ENCODE results near the gene WNT9B.

Gene WNT9B

DNA sequence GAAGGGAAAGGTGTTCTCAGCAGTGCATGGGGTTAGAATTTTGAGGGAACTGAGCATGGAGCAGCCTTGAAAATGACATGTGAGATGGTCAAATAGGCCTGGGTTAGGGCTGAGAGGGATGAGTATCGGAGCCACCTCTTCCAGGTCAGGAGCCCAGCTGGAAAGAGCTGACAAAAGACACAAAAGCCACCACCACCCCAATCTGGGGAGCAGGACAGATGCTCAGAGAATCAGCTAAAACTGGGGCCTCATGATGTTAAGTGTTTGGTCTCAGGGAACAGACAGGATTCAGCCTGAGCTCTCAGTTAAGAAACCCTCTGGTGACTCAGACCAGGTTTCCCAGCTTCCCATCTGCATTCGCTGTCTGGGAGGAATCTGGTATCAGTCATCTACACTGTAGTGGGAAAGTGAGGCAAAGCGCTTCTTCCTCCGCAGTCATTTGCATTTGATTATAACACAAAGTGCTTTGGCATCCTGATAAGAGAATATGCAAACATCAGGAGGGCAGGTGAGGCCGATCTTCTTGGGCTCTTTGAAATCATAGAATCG lies 2.6 kb downstream of the WNT9B start:
- no peak overlapping the region for H3K4me3 ChIP-seq (ENCODE audit: low read depth, low read length)

DNA sequence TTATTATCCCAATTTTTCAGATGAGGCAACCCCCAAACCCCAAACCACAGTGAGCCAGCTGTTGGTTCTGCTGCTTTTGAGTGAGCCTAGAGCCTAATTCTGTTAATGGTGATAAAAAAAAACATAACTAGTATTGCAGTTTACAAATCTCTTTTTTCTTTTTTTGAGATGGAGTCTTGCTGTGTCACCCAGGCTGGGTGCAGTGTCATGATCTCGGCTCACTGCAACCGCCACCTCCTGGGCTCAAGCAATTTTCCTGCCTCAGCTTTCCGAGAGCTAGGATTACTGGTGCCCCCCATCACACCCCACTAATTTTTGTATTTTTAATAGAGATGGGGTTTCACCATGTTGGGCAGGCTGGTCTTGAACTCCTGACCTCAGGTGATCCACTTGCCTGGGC lies 3.1 kb downstream of the WNT9B start:
- no peak overlapping the region for H3K4me3 ChIP-seq (ENCODE audit: low read depth, low read length)

DNA sequence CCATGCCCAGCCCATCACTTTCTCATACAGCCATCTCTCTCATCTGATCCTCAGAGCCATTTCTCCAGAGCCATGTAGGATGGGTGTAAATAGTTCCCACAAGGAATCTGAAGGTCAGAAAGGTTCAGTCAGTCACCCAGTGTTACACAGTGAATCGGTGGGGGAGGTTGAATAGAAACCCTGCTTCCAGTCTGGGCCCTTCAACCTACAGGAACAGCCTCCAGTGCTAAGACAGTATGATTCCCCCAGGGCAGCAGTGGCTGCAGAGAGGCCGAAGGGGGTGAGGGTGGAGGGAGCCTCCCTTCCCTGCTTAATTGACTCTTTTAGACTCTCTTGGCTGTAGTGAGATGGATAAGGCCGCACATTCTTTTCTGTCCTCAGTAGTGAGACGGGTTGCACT lies 3.6 kb downstream of the WNT9B start:
- H3K4me3 ChIP-seq (ENCODE audit: low read depth, low read length), result no peak overlapping the region

DNA sequence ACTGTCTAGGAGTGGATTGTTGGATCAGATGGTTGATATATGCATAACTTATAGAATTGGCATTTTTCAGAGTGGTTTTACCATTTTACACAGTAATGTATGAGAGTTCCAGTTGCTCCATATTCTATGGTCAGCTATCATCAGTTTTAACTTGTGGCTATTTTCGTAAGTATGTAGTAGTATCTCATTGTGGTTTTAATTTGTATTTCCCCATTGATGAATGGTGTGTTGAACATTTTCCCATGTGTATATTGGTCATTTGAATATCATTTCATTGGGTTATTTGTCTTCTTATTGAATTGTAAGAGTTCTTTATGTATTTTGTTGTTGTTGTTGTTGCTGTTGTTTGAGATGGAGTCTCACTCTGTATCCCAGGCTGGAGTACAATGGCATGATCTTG lies 6.2 kb downstream of the WNT9B start:
- no peak overlapping the region for H3K4me3 ChIP-seq (ENCODE audit: low read depth, low read length)

DNA sequence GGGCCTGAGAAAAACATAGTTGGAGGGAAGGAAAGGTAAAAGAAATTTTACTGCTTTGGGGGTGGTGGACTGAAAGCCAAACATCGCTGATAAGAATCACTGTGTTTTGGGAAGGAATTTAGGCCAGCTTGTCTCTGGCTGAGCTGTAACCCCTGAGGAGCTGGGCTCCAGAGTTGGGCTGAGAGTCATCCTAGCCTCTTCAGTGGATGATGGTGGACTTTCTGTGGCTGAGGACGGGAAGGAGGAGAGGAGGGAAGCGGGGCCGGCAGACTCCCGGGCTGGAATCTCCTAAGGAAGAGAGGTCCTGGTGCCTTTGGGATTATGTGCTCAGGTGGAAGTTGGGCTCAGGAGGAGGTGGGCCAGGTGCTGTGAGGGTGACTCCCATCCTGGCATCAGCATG lies 8.6 kb downstream of the WNT9B start:
- no peak overlapping the region for H3K4me3 ChIP-seq (ENCODE audit: low read depth, low read length)

DNA sequence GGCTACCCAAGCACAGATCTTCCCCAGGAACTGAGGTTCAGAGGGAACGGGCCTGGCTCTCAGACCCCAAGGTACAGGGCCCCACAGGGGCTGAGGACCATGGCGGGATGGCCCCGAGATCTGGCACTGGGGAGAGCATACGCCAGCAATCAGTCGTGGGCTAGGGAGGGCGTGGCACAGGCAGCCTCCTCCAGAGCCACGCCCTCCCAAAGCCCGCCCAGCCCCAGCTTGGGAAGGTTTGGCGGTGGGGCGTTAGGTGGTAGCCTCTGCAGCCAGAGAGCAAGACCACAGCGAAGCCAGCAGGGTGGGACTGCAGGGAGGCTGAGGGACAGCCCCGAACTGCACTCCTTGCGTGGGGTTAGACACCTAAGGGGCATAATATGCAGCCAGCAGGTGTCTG lies 11.6 kb downstream of the WNT9B start:
- H3K4me3 ChIP-seq (ENCODE audit: low read depth, low read length), result no peak overlapping the region

DNA sequence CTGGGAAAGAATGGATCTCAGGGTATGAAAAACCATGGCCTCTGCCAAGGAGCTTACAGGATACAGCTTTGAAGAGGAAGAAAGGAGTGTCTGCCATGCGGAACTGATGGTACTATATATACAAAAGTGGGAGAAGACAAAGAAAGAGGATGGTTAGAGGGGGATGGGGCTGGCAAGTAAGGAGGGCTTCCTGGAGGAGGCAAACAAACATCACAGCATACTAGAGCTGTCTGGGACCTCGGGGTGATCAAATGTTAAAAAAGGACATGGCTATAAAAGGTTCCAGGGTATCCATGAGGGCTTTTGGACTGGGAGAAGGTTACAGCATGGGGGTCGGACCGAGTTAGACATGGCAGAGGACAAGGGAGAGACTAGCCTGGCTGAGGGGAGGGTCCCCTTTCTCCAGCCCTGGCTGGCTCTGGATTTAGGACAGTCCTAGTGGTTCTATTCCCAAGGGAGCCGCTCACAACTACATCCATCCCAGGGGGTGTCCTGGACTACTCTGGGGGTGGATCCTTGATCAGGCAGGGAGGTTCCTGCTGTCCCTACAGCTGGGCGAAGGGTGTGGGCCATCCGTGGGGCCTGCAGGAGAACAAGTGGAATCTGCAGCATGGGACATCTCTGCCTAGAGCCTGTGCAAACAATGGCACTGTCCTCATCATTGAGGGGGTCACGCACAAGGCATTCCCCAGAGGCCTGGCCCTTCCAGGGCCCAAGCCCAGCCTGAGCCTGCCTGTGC lies 12.2 kb downstream of the WNT9B start:
- H3K4me3 ChIP-seq (ENCODE audit: low read depth, low read length), result no peak overlapping the region

DNA sequence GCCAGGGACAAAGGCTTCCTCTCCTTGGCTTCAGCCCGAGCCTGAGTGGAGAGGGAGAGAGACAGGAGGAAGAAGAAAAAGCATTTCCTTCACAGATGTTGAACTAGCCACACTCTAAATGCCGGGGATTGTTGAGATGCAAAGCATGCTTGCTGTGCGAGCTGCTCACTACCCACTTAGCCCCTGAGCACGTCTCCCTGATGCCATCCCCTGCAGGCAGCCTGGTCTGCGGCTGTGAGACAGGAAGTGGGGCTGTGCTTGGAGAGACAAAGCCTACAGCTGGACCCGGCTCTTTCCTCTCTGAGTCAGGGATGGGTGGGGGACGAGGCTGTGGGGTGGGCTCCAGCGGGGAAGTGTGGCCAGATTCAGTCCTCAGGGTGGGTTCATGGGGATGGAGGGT lies 13.7 kb downstream of the WNT9B start:
- no peak overlapping the region for H3K4me3 ChIP-seq (ENCODE audit: low read depth, low read length)

DNA sequence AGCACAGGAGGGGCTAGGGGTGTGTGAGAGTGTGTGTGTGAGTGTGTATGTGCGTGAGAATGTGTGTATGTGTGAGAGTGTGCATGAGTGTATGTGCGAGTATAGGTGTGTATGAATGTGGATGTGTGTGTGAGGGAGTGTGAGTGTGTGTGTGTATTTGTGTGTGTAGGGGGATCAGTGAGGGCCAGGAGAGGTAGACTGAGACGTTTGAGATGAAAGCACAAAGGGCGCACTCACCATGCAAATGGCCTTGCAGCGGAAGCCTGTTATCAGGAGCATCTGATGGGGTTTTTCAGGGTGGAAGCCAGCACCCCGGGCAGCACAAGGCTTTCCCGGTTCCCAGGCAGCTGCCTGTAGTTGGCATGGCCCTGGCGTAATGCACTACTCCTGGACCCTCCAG lies 14.9 kb downstream of the WNT9B start:
- no peak overlapping the region for H3K4me3 ChIP-seq (ENCODE audit: low read depth, low read length)

DNA sequence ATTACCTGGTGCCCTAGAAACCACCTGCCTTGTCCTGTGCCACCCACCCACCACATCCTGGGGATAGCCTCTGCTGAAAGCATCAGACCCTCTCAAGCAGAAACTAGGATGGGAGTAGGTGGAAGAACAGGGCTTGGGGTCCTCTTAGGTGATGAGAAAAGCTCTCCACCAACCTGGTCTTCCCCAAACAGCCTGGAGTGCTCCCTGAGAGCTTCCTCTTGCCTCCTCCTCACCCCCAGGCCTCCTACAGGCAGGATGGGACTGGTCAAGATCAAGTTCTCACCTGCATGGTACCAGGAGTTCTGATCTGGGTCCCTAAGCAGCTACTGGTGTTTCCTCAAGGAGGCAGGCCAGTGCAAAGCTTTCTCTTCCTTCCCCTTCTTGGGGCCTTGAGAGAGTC lies 15.4 kb downstream of the WNT9B start:
- H3K4me3 ChIP-seq (ENCODE audit: low read depth, low read length), result no peak overlapping the region

DNA sequence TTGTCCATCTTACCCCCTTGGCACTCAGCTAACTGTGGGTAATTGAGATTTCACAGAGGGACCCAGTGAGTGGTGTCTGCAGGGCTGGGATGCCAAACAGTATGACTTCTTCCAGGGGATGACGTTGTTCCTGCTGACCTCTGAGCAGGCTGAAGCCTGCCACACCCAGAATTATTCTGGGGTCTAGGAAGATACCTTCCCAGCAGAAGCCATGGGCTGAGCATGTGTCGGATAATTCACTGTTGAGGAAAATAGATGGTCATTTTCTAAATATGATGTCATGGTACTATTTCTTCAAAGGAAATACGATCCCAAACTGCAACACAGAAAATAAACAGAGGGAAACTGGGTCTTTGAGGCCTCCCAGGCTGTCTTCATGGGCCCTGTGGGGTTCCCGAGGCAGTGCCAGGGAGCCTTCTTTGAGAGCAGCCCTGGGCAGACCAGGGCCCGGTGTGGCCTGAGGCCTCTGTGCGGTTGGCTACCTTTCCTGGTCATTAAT lies 17.4 kb downstream of the WNT9B start:
- H3K4me3 ChIP-seq (ENCODE audit: low read depth, low read length), result no peak overlapping the region

DNA sequence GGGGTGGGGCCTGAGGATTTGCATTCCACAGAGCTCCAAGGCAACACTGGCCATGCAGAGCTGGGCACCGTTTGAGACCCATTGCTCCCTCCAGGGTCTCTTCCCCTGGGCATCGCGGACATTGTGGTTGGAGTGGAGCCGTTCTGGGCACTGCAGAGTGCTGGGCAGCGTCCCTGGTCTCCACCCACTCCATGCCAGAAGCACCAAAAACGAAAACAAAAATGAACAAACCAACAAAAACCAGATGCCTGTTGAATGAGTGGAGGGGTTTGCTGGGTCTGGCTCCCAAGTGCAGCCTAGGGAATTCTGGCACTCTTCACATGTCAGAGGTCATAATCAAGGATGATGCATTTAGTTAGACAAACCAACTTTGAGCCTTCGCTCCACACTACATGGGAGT lies 17.9 kb downstream of the WNT9B start:
- no peak overlapping the region for H3K4me3 ChIP-seq (ENCODE audit: low read depth, low read length)

DNA sequence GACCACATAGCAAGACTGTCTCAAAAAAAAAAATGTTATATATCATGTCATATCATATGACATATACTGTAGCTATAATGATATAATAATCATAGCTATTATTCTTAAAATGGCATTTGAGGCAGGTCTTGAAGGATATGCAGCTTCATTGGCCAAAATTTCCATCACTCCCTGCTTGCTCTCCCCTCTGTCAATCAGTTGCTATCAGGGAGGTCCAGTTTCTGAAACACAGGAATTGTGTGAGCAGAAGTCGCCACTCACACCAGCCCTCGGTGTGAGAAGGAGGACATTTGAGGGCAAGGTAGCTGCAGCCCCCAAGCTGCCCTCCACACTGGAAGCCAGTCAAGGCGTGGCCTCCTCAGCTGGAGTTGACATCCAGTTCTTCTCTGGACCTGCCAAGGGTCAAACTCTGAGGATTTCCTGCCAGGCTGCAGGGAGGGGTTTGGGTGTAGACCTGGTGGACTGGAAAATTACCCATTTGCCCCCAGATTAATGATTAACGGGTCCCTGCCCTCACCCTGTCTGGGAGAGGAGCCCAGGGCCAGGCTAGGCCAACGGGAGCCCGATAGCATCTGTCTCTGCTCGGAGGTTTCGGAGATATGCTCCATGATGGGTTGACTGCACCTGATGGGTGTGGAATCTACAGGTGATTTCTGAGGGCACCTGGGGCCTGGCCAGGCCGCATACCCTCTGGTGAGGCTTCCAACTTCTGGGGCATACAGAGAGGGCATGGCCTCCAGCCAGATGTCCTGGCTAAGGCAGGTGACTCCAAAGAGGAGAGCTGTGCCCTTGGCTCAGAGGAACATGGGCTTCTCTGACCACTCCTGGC lies 18.8 kb downstream of the WNT9B start:
- H3K4me3 ChIP-seq (ENCODE audit: low read depth, low read length), result no peak overlapping the region

DNA sequence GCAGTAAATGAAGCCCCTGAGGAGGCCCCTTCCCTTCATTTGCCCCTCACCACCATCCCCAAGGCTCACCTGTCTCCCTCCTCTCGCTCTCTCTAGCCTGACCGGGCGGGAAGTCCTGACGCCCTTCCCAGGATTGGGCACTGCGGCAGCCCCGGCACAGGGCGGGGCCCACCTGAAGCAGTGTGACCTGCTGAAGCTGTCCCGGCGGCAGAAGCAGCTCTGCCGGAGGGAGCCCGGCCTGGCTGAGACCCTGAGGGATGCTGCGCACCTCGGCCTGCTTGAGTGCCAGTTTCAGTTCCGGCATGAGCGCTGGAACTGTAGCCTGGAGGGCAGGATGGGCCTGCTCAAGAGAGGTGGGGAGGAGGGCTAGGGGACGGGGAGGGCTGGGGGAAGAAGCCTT lies 21.0 kb downstream of the WNT9B start:
- H3K4me3 ChIP-seq (ENCODE audit: low read depth, low read length), result no peak overlapping the region

DNA sequence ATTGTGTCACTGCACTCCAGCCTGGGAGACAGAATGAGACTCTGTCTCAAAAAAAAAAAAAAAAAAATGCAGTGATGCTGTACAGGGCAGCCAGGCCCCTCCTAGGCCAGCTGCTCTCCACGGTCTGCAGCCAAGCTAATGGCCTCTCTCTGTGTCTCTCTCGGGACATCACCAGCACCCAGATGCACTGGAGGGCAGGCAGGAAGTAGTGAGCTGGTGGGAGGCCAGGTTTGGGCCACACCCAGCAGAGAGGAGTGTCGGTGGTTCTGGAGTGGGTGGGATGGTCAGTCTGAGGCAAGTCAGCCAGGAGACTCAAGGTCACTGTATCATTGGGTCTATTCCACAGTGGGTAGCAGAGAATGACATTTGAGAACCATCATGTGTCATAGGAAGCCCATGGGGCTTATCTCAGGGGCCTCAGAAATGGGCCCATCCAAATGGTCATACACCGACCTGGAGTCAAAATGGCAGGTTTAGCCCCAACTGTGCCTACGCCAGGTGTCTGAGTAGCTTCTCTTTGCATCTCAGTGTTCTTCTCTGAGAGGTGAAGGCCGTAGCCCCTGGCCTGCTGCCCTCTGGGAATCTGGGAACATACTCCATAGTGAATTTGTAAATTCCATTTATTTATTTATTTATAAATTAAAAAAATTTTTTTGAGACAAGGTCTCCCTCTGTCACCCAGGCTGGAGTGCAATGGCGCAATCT lies 22.7 kb downstream of the WNT9B start:
- no peak overlapping the region for H3K4me3 ChIP-seq (ENCODE audit: low read depth, low read length)

DNA sequence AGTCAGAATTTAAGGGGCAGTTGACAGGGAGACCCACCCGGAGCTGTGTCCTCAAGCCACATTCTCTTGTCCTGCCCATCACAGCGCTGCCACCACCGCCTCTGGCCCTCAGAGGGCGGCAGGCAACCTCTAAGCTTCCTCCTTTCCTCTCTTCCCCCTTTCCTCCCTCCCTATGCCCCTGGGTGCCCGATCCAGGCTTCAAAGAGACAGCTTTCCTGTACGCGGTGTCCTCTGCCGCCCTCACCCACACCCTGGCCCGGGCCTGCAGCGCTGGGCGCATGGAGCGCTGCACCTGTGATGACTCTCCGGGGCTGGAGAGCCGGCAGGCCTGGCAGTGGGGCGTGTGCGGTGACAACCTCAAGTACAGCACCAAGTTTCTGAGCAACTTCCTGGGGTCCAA lies 23.5 kb downstream of the WNT9B start:
- no peak overlapping the region for H3K4me3 ChIP-seq (ENCODE audit: low read depth, low read length)

DNA sequence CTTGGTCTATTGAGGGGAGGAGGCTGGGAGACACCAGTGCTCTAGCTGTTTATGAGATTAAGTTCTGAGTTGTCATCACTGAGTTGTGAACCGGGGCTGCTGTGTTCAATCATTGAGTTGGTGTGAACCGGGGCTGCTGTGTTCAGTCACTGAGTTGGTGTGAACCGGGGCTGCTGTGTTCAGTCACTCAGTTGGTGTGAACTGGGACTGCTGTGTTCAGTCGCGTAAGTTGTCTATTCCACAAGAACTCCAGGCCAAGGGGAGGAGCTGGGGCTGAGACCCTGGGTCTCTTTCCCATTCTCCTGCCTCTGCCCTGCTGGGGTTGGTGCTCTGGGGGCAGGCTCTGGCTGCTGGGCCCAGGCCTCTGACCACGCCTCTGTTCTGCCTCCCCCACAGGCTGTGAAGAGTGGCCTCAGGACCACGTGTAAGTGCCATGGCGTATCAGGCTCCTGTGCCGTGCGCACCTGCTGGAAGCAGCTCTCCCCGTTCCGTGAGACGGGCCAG lies 24.5 kb downstream of the WNT9B start:
- no peak overlapping the region for H3K4me3 ChIP-seq (ENCODE audit: low read depth, low read length)

DNA sequence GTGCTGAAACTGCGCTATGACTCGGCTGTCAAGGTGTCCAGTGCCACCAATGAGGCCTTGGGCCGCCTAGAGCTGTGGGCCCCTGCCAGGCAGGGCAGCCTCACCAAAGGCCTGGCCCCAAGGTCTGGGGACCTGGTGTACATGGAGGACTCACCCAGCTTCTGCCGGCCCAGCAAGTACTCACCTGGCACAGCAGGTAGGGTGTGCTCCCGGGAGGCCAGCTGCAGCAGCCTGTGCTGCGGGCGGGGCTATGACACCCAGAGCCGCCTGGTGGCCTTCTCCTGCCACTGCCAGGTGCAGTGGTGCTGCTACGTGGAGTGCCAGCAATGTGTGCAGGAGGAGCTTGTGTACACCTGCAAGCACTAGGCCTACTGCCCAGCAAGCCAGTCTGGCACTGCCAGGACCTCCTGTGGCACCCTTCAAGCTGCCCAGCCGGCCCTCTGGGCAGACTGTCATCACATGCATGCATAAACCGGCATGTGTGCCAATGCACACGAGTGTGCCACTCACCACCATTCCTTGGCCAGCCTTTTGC lies 25.0 kb downstream of the WNT9B start:
- no peak overlapping the region for H3K4me3 ChIP-seq (ENCODE audit: low read depth, low read length)

DNA sequence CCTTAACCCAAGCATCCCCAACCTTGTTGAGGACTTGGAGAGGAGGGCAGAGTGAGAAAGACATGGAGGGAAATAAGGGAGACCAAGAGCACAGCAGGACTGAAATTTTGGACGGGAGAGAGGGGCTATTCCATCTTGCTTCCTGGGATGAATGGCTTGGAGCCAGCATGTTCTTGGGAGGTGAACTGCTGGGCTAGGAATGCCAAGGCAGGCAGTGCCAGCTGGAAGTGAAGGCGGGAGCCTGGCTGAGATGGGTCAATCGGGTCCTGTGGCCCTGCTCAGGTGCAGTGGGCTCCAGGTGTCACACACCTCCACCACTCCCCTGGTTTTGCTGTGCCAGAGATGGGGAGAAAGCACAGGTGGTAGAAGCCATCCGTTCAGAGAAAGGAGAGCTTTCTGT lies 25.5 kb downstream of the WNT9B start:
- no peak overlapping the region for H3K4me3 ChIP-seq (ENCODE audit: low read depth, low read length)

DNA sequence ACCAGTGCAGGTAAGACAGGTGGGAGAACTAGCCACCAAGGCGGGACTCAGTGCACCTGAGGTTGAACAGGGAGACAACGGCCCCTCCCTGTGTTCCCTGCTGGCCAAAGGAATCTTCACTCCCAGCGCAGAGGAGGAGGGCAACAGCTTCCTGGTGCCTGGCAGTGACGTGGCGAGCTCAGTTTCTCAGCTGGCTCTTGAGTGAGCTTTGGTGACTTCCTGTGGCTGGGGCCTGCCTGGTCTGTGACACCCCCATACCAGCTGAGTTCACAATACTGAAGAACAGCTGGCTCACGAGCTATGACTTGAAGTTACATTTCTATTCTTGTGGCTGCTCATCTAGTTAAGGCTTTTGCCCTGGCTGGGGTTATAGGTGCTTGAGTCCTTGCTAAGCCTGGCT lies 26.1 kb downstream of the WNT9B start:
- H3K4me3 ChIP-seq (ENCODE audit: low read depth, low read length), result no peak overlapping the region

DNA sequence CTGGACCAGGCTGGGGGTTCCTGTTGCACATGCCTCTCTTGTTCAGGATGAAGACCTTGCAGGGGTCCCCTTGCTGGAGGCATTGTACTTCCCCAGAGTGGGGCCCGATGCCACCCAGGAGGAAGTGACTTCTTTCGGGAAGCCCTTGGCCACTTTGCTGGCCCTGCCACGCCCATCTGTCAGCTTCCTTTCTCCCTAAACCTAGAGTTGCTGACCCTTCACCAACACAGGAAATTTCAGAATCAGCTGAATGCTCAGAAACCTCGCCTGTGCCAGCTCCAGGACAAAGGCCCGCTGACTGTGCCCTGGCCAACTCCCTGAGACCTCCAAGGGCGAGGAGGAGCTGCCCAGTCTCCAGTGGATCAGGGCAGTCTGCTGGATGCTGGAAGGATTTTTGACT lies 26.7 kb downstream of the WNT9B start:
- H3K4me3 ChIP-seq (ENCODE audit: low read depth, low read length), result no peak overlapping the region
